HL-60 (cell line): ENCODE measurements around the gene EPS8.

Experiments used
- DNase-seq, 2 experiments: peaks; one replicate each; pipeline ENCODE4 v3.0.0-alpha.2; 2010 to 2020; ENCODE audit warnings: low read depth in 1 of 2, low spot score in 1 of 2
- H3K27ac ChIP-seq: fragments of 250-450 bp; sonication (Bioruptor Pico); replicated peaks from 2 replicates; pipeline ENCODE4 v1.5.1; 2020; ENCODE audit warnings: mild to moderate bottlenecking, moderate library complexity
- H3K27me3 ChIP-seq: fragments of 250-450 bp; sonication (Bioruptor Pico); 2 replicates; pipeline ENCODE4 v1.5.1; 2021; ENCODE audit warnings: mild to moderate bottlenecking, moderate library complexity; ENCODE audit not compliant: insufficient read depth, poor library complexity, severe bottlenecking
- H3K4me3 ChIP-seq: replicated peaks from 2 replicates; pipeline ENCODE4 v1.5.1; 2011; ENCODE audit warnings: mild to moderate bottlenecking, control low read depth, low read length; ENCODE audit not compliant: insufficient read depth
- GABPA ChIP-seq: IDR thresholded peaks from 2 replicates; pipeline ENCODE4 v1.6.1; 2012; ENCODE audit warnings: low read depth
- POLR2AphosphoS5 ChIP-seq: IDR thresholded peaks from 2 replicates; pipeline ENCODE4 v1.6.1; 2012; ENCODE audit warnings: low read depth
- REST ChIP-seq: IDR thresholded peaks from 2 replicates; pipeline ENCODE4 v1.6.1; 2012; ENCODE audit warnings: low read depth; ENCODE audit not compliant: insufficient replicate concordance
- SPI1 ChIP-seq: IDR thresholded peaks from 2 replicates; pipeline ENCODE4 v1.6.1; 2012; ENCODE audit warnings: low read depth, mild to moderate bottlenecking, borderline replicate concordance
- TF ChIP-seq, protein P1 (sequence below): IDR thresholded peaks from one replicate; pipeline ENCODE4 v1.5.1; 2011; ENCODE audit warnings: low read length, control low read depth, inconsistent platforms; ENCODE audit not compliant: insufficient read depth

EPS8 gene

DNA sequence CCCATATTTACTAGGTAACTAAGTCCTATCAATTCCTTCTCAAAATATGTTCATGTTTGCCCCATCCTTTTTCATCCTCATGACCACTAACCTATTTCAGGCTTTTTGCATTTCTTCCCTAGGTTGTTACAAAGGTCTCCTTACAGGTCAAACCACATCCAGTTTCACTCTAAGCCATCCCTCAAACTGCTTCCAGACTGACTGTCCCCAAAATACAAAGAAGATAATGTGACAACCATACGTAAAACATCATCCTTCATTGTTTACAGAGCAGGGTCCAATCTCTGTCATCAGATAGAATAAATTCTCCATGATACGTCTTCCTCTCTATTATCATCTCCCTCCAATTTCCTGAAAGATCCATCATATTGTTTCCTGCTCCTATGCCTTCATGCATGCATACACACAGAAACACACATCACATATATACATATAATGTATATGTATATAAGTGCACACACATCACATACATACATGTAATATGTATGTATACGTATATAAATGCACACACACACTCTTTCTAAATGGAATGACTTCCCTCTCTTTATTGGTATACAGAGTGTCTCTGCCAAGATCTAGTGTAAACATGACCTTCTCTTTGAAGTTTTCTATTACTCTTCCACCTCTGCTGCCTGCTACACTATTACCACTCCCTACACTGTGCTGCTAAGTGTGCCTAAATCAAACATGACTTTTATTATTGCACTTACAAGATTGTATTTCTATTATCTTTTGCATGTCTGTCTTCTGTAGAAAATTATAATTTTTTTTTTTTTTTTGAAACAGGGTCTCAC lies 30.7 kb upstream of the EPS8 start:
- no peak for TF ChIP-seq POLR2AphosphoS5
- no peaks in the 10 kb centered on the region for H3K27me3 ChIP-seq
- no peak for DNase-seq
- no peak overlapping the region for H3K4me3 ChIP-seq
- no peak overlapping the region for H3K27ac ChIP-seq

DNA sequence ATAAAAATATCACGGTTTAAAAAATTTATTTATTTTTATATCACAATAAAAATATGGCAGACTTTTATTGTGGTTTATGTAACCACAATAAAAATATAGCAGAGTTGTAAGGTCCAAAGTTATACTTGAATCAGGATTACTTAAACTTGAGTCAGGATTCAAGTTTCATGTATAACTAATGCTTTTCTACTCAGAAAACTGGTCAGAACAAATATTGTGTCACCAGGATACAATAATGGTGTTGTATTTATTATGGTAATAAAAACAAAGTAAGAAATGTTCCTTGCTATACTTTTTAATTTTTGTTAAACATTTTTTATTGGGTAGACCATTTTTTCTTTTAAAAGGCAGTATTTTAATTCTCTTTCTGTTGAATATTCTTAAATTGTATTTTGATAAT lies 29.2 kb upstream of the EPS8 start:
- DNase-seq = no peak
- Histone ChIP-seq H3K27ac (no peak overlapping the region), H3K27me3 (no peaks in the 10 kb centered on the region), H3K4me3 (no peak overlapping the region)
- TF ChIP-seq, protein P1, sequence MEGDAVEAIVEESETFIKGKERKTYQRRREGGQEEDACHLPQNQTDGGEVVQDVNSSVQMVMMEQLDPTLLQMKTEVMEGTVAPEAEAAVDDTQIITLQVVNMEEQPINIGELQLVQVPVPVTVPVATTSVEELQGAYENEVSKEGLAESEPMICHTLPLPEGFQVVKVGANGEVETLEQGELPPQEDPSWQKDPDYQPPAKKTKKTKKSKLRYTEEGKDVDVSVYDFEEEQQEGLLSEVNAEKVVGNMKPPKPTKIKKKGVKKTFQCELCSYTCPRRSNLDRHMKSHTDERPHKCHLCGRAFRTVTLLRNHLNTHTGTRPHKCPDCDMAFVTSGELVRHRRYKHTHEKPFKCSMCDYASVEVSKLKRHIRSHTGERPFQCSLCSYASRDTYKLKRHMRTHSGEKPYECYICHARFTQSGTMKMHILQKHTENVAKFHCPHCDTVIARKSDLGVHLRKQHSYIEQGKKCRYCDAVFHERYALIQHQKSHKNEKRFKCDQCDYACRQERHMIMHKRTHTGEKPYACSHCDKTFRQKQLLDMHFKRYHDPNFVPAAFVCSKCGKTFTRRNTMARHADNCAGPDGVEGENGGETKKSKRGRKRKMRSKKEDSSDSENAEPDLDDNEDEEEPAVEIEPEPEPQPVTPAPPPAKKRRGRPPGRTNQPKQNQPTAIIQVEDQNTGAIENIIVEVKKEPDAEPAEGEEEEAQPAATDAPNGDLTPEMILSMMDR = no peak
- TF ChIP-seq SPI1 = no peak
- TF ChIP-seq POLR2AphosphoS5 = no peak
- TF ChIP-seq GABPA = no peak
- TF ChIP-seq REST = no peak

- TF ChIP-seq POLR2AphosphoS5 = no peak
- no peak for TF ChIP-seq SPI1
- TF ChIP-seq, protein P1 = no peak
- no peak for TF ChIP-seq REST
- no peak for TF ChIP-seq GABPA
- Histone ChIP-seq H3K4me3 (no peak overlapping the region), H3K27me3 (no peaks in the 10 kb centered on the region), H3K27ac (no peak overlapping the region)
- DNase-seq = no peak
Measured at GRCh38 chr12:15815730-15816129, 26.5 kb upstream of the EPS8 start.

- Histone ChIP-seq H3K27ac (no peak overlapping the region), H3K4me3 (no peak overlapping the region), H3K27me3 (peaks cover 2% of the 10 kb centered on the region)
- no peak for DNase-seq
- TF ChIP-seq REST = no peak
- no peak for TF ChIP-seq POLR2AphosphoS5
- no peak for TF ChIP-seq GABPA
- TF ChIP-seq, protein P1 = no peak
- TF ChIP-seq SPI1 = no peak
Measured at GRCh38 chr12:15811214-15812127, 22.3 kb upstream of the EPS8 start.
